HG02970 (cell line): ENCODE measurements around the gene CYB561D2.
"Not testable (repeated sequence)": the region's sequence is repeated elsewhere in the genome, so short reads cannot be mapped to it uniquely, and the experiment has no call there.

Experiments
- ATAC-seq: cut with Tn5 transposase; IDR thresholded peaks from one replicate; pipeline ENCODE4 v1.9.1; 2021; ENCODE audit warnings: mild to moderate bottlenecking, moderate library complexity, moderate number of reproducible peaks; ENCODE audit not compliant: unreplicated experiment, low FRiP score

The CYB561D2 gene

GRCh38 chr3:50350527-50351322 is at the start of gene CYB561D2, which contains the start of gene NPRL2:
Gene CYB561D2, plus strand, starts transcription at chr3:50350862. Its CDS starts 572 bp downstream, at chr3:50351434.
Gene NPRL2, minus strand, starts transcription at chr3:50350775. Its CDS starts 123 bp downstream, at chr3:50350652.
- peak; percentile 79 for ATAC-seq

- no peak for ATAC-seq
These were observed 48.3 kb upstream of the CYB561D2 start for GRCh38 chr3:50302095-50303012.

GRCh38 chr3:50303013-50303815 is 47.4 kb upstream of the CYB561D2 start, which contains the start of gene HYAL1:
Gene HYAL1, minus strand, starts transcription at chr3:50303574. Its CDS starts 618 bp downstream, at chr3:50302956.
- no peak for ATAC-seq

- no peak for ATAC-seq
These were observed 46.1 kb upstream of the CYB561D2 start for GRCh38 chr3:50304601-50305000.

- not testable (repeated sequence) for ATAC-seq
These were observed 38.6 kb upstream of the CYB561D2 start for GRCh38 chr3:50312041-50312440.

- no peak for ATAC-seq
These were observed 36.3 kb upstream of the CYB561D2 start for GRCh38 chr3:50314342-50314741.

- no peak for ATAC-seq
These were observed 35.8 kb upstream of the CYB561D2 start for GRCh38 chr3:50314816-50315215.

GRCh38 chr3:50316657-50317242 is 33.9 kb upstream of the CYB561D2 start:
- no peak for ATAC-seq

- ATAC-seq = no peak
These were observed 33.4 kb upstream of the CYB561D2 start for GRCh38 chr3:50317300-50317699.

GRCh38 chr3:50318163-50318562 is 32.5 kb upstream of the CYB561D2 start:
- no peak for ATAC-seq

- no peak for ATAC-seq
These were observed 32.0 kb upstream of the CYB561D2 start for GRCh38 chr3:50318615-50319014.

GRCh38 chr3:50319181-50319893 is 31.3 kb upstream of the CYB561D2 start:
- ATAC-seq = no peak

GRCh38 chr3:50319894-50320625 is 30.6 kb upstream of the CYB561D2 start:
- no peak for ATAC-seq

- ATAC-seq = peak; percentile 44
These were observed 29.8 kb upstream of the CYB561D2 start for GRCh38 chr3:50320853-50321335.

GRCh38 chr3:50321336-50322114 is 29.1 kb upstream of the CYB561D2 start:
- peak; percentile 72 for ATAC-seq

GRCh38 chr3:50322115-50322385 is 28.6 kb upstream of the CYB561D2 start:
- no peak for ATAC-seq

GRCh38 chr3:50322386-50323091 is 28.1 kb upstream of the CYB561D2 start, which contains the start of gene HYAL2:
Gene HYAL2, minus strand, starts transcription at chr3:50322745. Its CDS starts 2,256 bp downstream, at chr3:50320489.
- no peak for ATAC-seq
